ENCODE results near the gene SLC22A12. TPM values are rescaled to one million over a fixed set of nuclear protein-coding genes. Genes with fewer than 3 reads are reported as not detected.

The SLC22A12 gene
- polyA plus RNA-seq, 1 of the 3 experiments (the other 2 are of a cell fraction) = not detected

- H3K27me3 ChIP-seq (ENCODE audit: insufficient read depth) = no peaks in the 10 kb centered on the region
- no peaks in the 10 kb centered on the region for H3K9me3 ChIP-seq
- DNase-seq = peak; percentile 90
- POLR2A ChIA-PET = interaction anchor here (1.1 kb wide), 1 partner anchor 249 kb away, joined by 3 read pairs; the partner anchor contains the start of genes PRDX5 and TRMT112
- no peak overlapping the region for H3K9ac ChIP-seq
- no peaks in the 10 kb centered on the region for H3K9me2 ChIP-seq
- no peaks in the 10 kb centered on the region for H4K20me1 ChIP-seq (ENCODE audit: insufficient read depth)
- CTCF ChIA-PET = interaction anchor here (1.0 to 4.2 kb wide), 9 partner anchors 17 to 105 kb away, joined by 3 to 30 read pairs (median 4); no protein-coding TSS in a partner anchor
- TF ChIP-seq ZBTB33 (IDR thresholded peaks at IDR 0.05; ENCODE audit: borderline replicate concordance, low read depth) (no peak), MXI1 (IDR thresholded peaks at IDR 0.05; ENCODE audit: low read depth, low read length) (peak; percentile 52; the same call in 1 of the 2 replicates), USF1 (IDR thresholded peaks at IDR 0.05; ENCODE audit: borderline replicate concordance, low read depth) (peak; percentile 70; the same call in 1 of the 2 replicates), ELF1 (IDR thresholded peaks at IDR 0.05) (no peak), CHD2 (IDR thresholded peaks at IDR 0.05; ENCODE audit: low read length, partially characterized antibody) (peak; percentile 51), RCOR1 (IDR thresholded peaks at IDR 0.05; ENCODE audit: low read length) (0 out of 2 replicates have a peak, but pooled peaks have one; percentile 7), FOXJ3 (CRISPR knock-in tag; IDR thresholded peaks at IDR 0.05) (peak; percentile 74), USF2 (IDR thresholded peaks at IDR 0.05; ENCODE audit: borderline replicate concordance, low read depth, low read length) (peak; percentile 38; the same call in 1 of the 2 replicates)
- peak overlapping the region; percentile 82; the same call in 1 of the 2 replicates for H2AFZ ChIP-seq (ENCODE audit: low read depth)
- WGBS (ENCODE audit: low lambda C conversion rate) = 27% methylated on average over 18 of the region's 18 CpGs
- no peaks in the 10 kb centered on the region for H3K36me3 ChIP-seq (replicated peaks in 1 of 2; ENCODE audit: control insufficient read depth in 1 of 2, insufficient read depth in 2 of 2, low read length in 1 of 2)
- no peaks in the 10 kb centered on the region for H3F3A ChIP-seq (replicated peaks; ENCODE audit: insufficient read depth)
- H3K4me3 ChIP-seq (ENCODE audit: low read depth in 2 of 2, low read length in 1 of 2) = no peak overlapping the region; a peak in 1 of 4 replicates
- 0 out of 2 replicates have a peak overlapping the region, but pooled peaks have one; percentile 29 for H3K4me2 ChIP-seq
- H3K79me2 ChIP-seq (ENCODE audit: insufficient read depth) = no peaks in the 10 kb centered on the region
- H3K27ac ChIP-seq (ENCODE audit: low read depth in 2 of 2, low read length in 1 of 2) = peak overlapping the region in 1 of 2 experiments; percentile 89; a peak in 2 of 4 replicates
- H3K4me1 ChIP-seq (ENCODE audit: control insufficient read depth in 1 of 2, insufficient read depth in 2 of 2, low read depth in 1 of 2, low read length in 1 of 2) = peaks cover 0 to 19% of the 10 kb centered on the region in 2 experiments; a peak in 2 of 4 replicates
These were observed 24.7 kb upstream of the SLC22A12 start for GRCh38 chr11:64566042-64566914.
